Chondrocyte (in vitro differentiated cells): ENCODE results near the gene EFCAB10. TPM values are rescaled to one million over a fixed set of nuclear protein-coding genes. Genes with fewer than 3 reads are reported as not detected.

Source experiments
- DNase-seq: peaks from one replicate; pipeline ENCODE4 v3.0.0; 2021; ENCODE audit warnings: mixed read lengths, low spot score
- H3K27ac Mint-ChIP-seq: one replicate; pipeline ENCODE4 v1.8.0; 2021; ENCODE audit warnings: mild to moderate bottlenecking, moderate library complexity, mixed read lengths; ENCODE audit not compliant: unreplicated experiment
- H3K27me3 Mint-ChIP-seq: 2 replicates; pipeline ENCODE4 v1.8.0; 2021; ENCODE audit warnings: low read depth, mixed read lengths
- H3K36me3 Mint-ChIP-seq: 2 replicates; pipeline ENCODE4 v1.8.0; 2021; ENCODE audit warnings: low read depth, mixed read lengths
- H3K4me1 Mint-ChIP-seq: 2 replicates; pipeline ENCODE4 v1.8.0; 2021; ENCODE audit warnings: low read depth, mild to moderate bottlenecking, mixed read lengths
- H3K4me3 Mint-ChIP-seq: one replicate; pipeline ENCODE4 v1.8.0; 2021; ENCODE audit warnings: mild to moderate bottlenecking, moderate library complexity, mixed read lengths; ENCODE audit not compliant: unreplicated experiment
- H3K9me3 Mint-ChIP-seq: 2 replicates; pipeline ENCODE4 v1.8.0; 2021; ENCODE audit warnings: low read depth, mixed read lengths
- CTCF ChIP-seq: fragments of 200-600 bp; sonication (generic); IDR thresholded peaks from 2 replicates; pipeline ENCODE4 v1.5.0; 2021; ENCODE audit warnings: antibody characterized with exemption, mild to moderate bottlenecking, moderate library complexity
- total RNA-seq: library from RNA; stranded (reverse); gene quantifications from 3 replicates; pipeline ENCODE4 v1.2.1, GENCODE V29; 2021

The EFCAB10 gene
- total RNA-seq, 1 donor from 2014 or later, result not detected

- TF ChIP-seq CTCF, result no peak
- no peak for DNase-seq
- H3K36me3 Mint-ChIP-seq, result peaks cover 19% of the 10 kb centered on the region
- H3K4me1 Mint-ChIP-seq, result peaks cover 8% of the 10 kb centered on the region
- peaks cover 4% of the 10 kb centered on the region for H3K9me3 Mint-ChIP-seq
- H3K4me3 Mint-ChIP-seq, result no peak overlapping the region
- no peak overlapping the region for H3K27ac Mint-ChIP-seq
- H3K27me3 Mint-ChIP-seq, result no peaks in the 10 kb centered on the region
Observed at GRCh38 chr7:105621617-105622016, 40.3 kb upstream of the EFCAB10 start.

- Mint-ChIP-seq H3K27ac (no peak overlapping the region), H3K36me3 (peaks cover 17% of the 10 kb centered on the region), H3K4me3 (no peak overlapping the region), H3K4me1 (peaks cover 8% of the 10 kb centered on the region), H3K9me3 (peaks cover 4% of the 10 kb centered on the region), H3K27me3 (no peaks in the 10 kb centered on the region)
- TF ChIP-seq CTCF, result no peak
- no peak for DNase-seq
Observed at GRCh38 chr7:105621176-105621575, 39.9 kb upstream of the EFCAB10 start.

GRCh38 chr7:105619590-105619989, 38.3 kb upstream of the EFCAB10 start:
- no peak for DNase-seq
- H3K27me3 Mint-ChIP-seq, result no peaks in the 10 kb centered on the region
- H3K36me3 Mint-ChIP-seq, result peaks cover 12% of the 10 kb centered on the region
- TF ChIP-seq CTCF, result no peak
- no peak overlapping the region for H3K27ac Mint-ChIP-seq
- no peak overlapping the region for H3K4me3 Mint-ChIP-seq
- H3K4me1 Mint-ChIP-seq, result peaks cover 8% of the 10 kb centered on the region
- no peaks in the 10 kb centered on the region for H3K9me3 Mint-ChIP-seq

GRCh38 chr7:105618016-105618296, 36.7 kb upstream of the EFCAB10 start:
- no peak for TF ChIP-seq CTCF
- H3K27me3 Mint-ChIP-seq, result no peaks in the 10 kb centered on the region
- DNase-seq, result no peak
- peaks cover 11% of the 10 kb centered on the region for H3K36me3 Mint-ChIP-seq
- H3K4me1 Mint-ChIP-seq, result peaks cover 8% of the 10 kb centered on the region
- H3K27ac Mint-ChIP-seq, result no peak overlapping the region
- H3K9me3 Mint-ChIP-seq, result no peaks in the 10 kb centered on the region
- H3K4me3 Mint-ChIP-seq, result no peak overlapping the region

GRCh38 chr7:105617280-105618015, 36.2 kb upstream of the EFCAB10 start:
- no peak for TF ChIP-seq CTCF

More at GRCh38 chr7:105617280-105618015, 36.2 kb upstream of the EFCAB10 start:
- DNase-seq, result no peak
- Mint-ChIP-seq H3K36me3 (peaks cover 10% of the 10 kb centered on the region), H3K4me3 (no peak overlapping the region), H3K4me1 (peaks cover 8% of the 10 kb centered on the region), H3K27me3 (no peaks in the 10 kb centered on the region), H3K27ac (no peak overlapping the region), H3K9me3 (no peaks in the 10 kb centered on the region)
